A549 treated with AZD9567 at 1 μM for 4 hours (cell line): ENCODE measurements around the gene FAM221A. TPM values are rescaled to one million over a fixed set of nuclear protein-coding genes. Genes with fewer than 3 reads are reported as not detected.

Experiments used
- total RNA-seq: library from RNA; stranded (reverse); fragments of 200-300 nt; extraction: Qiagen RNA extraction; gene quantifications from 5 replicates; pipeline ENCODE4 v1.2.3, GENCODE V29; 2022; ENCODE audit not compliant: insufficient read depth

FAM221A gene, protein sequence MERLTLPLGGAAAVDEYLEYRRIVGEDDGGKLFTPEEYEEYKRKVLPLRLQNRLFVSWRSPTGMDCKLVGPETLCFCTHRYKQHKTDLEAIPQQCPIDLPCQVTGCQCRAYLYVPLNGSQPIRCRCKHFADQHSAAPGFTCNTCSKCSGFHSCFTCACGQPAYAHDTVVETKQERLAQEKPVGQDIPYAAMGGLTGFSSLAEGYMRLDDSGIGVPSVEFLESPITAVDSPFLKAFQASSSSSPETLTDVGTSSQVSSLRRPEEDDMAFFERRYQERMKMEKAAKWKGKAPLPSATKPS
- 0.15 to 0.37 TPM (median 0.31 TPM) in 4 of 5 replicates, not detected in the other for total RNA-seq

DNA sequence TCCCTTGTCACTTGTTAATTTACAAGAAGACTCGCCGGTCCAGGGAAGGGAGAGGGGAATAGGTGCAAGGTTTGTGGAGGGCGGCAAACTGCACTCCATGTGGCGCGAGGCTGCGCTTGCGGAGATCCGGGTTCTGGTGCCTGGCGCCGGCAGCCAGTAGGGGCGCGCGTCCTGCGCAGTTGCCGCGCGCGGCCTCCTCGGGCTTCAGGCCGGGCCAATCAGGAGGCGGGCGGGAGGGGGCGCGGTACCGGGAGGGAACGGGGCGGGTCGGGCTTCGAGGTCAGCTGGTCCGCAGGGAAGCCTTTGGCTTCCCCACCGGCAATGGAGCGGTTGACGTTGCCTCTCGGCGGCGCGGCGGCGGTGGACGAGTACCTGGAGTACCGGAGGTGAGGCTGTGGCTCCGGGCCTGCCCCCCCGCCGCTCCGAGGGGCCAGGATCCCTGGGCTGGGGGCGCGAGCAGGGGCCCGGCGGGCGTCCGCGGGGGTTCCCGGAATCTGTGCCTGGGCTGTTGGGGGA lies at the start of gene FAM221A:
FAM221A (plus strand) TSS at position 302 of the 516 bp plus-strand sequence; CDS start at position 322, 20 bp downstream.

DNA sequence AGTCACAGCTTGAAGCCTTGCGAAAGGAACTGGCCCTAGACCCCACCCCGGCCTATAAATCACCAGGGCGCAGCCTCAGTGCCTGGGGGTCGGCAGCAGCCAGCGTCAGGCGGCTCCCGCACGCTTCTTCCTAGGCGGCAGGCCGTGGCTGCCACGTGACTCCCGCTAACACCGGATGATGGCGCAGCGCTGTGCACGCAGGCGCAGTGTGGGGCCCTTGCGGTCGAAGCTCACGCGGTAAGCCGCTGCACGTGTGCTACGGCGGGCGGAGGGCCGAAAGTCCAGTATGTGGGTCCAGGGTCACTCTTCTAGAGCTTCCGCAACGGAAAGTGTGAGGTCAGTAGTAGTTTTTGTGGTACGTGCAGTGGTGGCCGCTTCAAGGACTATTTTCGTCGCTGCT lies 30.0 kb downstream of the FAM221A start, which contains the start of gene STK31:
STK31 (plus strand) TSS at position 220 of the 400 bp plus-strand sequence; CDS start at position 287, 67 bp downstream.

Other genes with a start within 250 kb of the FAM221A start
- gene IGF2BP3, start 209.7 kb upstream of the FAM221A start, total RNA-seq: 20.4 to 28.0 TPM (median 25.0 TPM) in 5 replicates
- gene TRA2A, start 148.2 kb upstream of the FAM221A start, total RNA-seq: 76.5 to 163 TPM (median 82.4 TPM) in 5 replicates
- 2.7 to 5.0 TPM (median 4.1 TPM) in 5 replicates for gene CCDC126, start 82.8 kb upstream of the FAM221A start, total RNA-seq
- 0.52 to 0.87 TPM (median 0.60 TPM) in 4 of 5 replicates, not detected in the other for gene STK31, start 30.0 kb downstream of the FAM221A start, total RNA-seq